ENCODE data around the gene KPNB1. TPM values are rescaled to one million over a fixed set of nuclear protein-coding genes. Genes with fewer than 3 reads are reported as not detected.

The KPNB1 gene
- total and polyA plus RNA-seq, 12 donors: 41.5 to 352 (median 214) TPM

GRCh38 chr17:47697906-47698711 is 48.4 kb downstream of the KPNB1 start:
- Histone ChIP-seq H3K36me3 (replicated peaks in 1 of 2) (peaks cover 0 to 10% of the 10 kb centered on the region in 2 donors), H3K4me3 (no peak overlapping the region), H3K9me3 (replicated peaks in 1 of 3) (no peaks in the 10 kb centered on the region), H3K4me1 (replicated peaks in 1 of 2) (peaks cover 2 to 9% of the 10 kb centered on the region in 2 donors), H3K27ac (no peak overlapping the region), H3K27me3 (no peaks in the 10 kb centered on the region)
- TF ChIP-seq POLR2A (IDR thresholded peaks at IDR 0.05) (no peak), CTCF (IDR thresholded peaks at IDR 0.05) (no peak)
- 73 to 81% (median 79%) methylated on average over 4 to 9 of the region's 9 CpGs for WGBS, 4 donors
- intact Hi-C loops (cut with DNase I): loop anchor here in 1 of 2 donors (10.0 kb wide), 1 partner anchor 87 kb away; no protein-coding TSS in a partner anchor
- no peak for DNase-seq

- Histone ChIP-seq H3K27me3 (no peaks in the 10 kb centered on the region), H3K4me3 (no peak overlapping the region), H3K9me3 (replicated peaks in 1 of 3) (no peaks in the 10 kb centered on the region), H3K4me1 (replicated peaks in 1 of 2) (peaks cover 0 to 4% of the 10 kb centered on the region in 2 donors), H3K36me3 (replicated peaks in 1 of 2) (peaks cover 0 to 10% of the 10 kb centered on the region in 2 donors), H3K27ac (no peak overlapping the region)
- intact Hi-C loops (cut with DNase I): loop anchor here in 1 of 2 donors (10.0 kb wide), 1 partner anchor 86 kb away; no protein-coding TSS in a partner anchor
- 52 to 58% (median 57%) methylated on average over 18 to 25 of the region's 25 CpGs for WGBS, 4 donors
- TF ChIP-seq CTCF (IDR thresholded peaks at IDR 0.05) (peak; percentile 73 to 99 (median 87)), POLR2A (IDR thresholded peaks at IDR 0.05) (no peak)
- DNase-seq: peak in 6 of 7 donors; percentile 46 to 83 (median 61)
Measured at GRCh38 chr17:47698749-47699535, 49.2 kb downstream of the KPNB1 start.

- H3K36me3 ChIP-seq (replicated peaks in 1 of 2): peaks cover 0 to 10% of the 10 kb centered on the region in 2 donors
- intact Hi-C loops (cut with DNase I): loop anchor here in 1 of 2 donors (10.0 kb wide), 1 partner anchor 85 kb away; no protein-coding TSS in a partner anchor
- TF ChIP-seq POLR2A (IDR thresholded peaks at IDR 0.05): no peak
- no peak for TF ChIP-seq CTCF (IDR thresholded peaks at IDR 0.05)
- DNase-seq: no peak
- peaks cover 0 to 4% of the 10 kb centered on the region in 2 donors for H3K4me1 ChIP-seq (replicated peaks in 1 of 2)
- 85 to 98% (median 92%) methylated on average over 4 of the region's 4 CpGs for WGBS, 4 donors
- H3K27ac ChIP-seq: no peak overlapping the region
- H3K4me3 ChIP-seq: no peak overlapping the region
- H3K9me3 ChIP-seq (replicated peaks in 1 of 3): no peaks in the 10 kb centered on the region
- no peaks in the 10 kb centered on the region for H3K27me3 ChIP-seq
Measured at GRCh38 chr17:47699536-47699840, 49.8 kb downstream of the KPNB1 start.
